Measurements from ENCODE around the gene FAM3C.

DNA sequence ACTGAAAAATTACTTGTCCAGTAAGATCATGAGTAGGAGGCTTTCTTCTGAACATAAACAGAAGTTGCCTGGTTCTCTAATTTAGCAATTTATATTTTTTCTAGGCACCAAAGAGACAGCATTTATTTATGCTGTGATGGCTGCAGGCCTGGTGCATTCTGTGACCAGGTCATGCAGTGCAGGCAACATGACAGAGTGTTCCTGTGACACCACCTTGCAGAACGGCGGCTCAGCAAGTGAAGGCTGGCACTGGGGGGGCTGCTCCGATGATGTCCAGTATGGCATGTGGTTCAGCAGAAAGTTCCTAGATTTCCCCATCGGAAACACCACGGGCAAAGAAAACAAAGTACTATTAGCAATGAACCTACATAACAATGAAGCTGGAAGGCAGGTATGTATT is 64.5 kb downstream of the FAM3C start:
- TF ChIP-seq, protein P1, sequence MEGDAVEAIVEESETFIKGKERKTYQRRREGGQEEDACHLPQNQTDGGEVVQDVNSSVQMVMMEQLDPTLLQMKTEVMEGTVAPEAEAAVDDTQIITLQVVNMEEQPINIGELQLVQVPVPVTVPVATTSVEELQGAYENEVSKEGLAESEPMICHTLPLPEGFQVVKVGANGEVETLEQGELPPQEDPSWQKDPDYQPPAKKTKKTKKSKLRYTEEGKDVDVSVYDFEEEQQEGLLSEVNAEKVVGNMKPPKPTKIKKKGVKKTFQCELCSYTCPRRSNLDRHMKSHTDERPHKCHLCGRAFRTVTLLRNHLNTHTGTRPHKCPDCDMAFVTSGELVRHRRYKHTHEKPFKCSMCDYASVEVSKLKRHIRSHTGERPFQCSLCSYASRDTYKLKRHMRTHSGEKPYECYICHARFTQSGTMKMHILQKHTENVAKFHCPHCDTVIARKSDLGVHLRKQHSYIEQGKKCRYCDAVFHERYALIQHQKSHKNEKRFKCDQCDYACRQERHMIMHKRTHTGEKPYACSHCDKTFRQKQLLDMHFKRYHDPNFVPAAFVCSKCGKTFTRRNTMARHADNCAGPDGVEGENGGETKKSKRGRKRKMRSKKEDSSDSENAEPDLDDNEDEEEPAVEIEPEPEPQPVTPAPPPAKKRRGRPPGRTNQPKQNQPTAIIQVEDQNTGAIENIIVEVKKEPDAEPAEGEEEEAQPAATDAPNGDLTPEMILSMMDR (IDR thresholded peaks at IDR 0.05; ENCODE audit: low read depth, low read length, missing input control): no peak
- TF ChIP-seq FOXA1 (IDR thresholded peaks at IDR 0.05) (no peak), NR2F2 (IDR thresholded peaks at IDR 0.05) (no peak), SP1 (IDR thresholded peaks at IDR 0.05) (no peak)
- TF ChIP-seq, protein P2, sequence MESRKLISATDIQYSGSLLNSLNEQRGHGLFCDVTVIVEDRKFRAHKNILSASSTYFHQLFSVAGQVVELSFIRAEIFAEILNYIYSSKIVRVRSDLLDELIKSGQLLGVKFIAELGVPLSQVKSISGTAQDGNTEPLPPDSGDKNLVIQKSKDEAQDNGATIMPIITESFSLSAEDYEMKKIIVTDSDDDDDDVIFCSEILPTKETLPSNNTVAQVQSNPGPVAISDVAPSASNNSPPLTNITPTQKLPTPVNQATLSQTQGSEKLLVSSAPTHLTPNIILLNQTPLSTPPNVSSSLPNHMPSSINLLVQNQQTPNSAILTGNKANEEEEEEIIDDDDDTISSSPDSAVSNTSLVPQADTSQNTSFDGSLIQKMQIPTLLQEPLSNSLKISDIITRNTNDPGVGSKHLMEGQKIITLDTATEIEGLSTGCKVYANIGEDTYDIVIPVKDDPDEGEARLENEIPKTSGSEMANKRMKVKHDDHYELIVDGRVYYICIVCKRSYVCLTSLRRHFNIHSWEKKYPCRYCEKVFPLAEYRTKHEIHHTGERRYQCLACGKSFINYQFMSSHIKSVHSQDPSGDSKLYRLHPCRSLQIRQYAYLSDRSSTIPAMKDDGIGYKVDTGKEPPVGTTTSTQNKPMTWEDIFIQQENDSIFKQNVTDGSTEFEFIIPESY (IDR thresholded peaks at IDR 0.05): no peak
- TF ChIP-seq, protein P3, sequence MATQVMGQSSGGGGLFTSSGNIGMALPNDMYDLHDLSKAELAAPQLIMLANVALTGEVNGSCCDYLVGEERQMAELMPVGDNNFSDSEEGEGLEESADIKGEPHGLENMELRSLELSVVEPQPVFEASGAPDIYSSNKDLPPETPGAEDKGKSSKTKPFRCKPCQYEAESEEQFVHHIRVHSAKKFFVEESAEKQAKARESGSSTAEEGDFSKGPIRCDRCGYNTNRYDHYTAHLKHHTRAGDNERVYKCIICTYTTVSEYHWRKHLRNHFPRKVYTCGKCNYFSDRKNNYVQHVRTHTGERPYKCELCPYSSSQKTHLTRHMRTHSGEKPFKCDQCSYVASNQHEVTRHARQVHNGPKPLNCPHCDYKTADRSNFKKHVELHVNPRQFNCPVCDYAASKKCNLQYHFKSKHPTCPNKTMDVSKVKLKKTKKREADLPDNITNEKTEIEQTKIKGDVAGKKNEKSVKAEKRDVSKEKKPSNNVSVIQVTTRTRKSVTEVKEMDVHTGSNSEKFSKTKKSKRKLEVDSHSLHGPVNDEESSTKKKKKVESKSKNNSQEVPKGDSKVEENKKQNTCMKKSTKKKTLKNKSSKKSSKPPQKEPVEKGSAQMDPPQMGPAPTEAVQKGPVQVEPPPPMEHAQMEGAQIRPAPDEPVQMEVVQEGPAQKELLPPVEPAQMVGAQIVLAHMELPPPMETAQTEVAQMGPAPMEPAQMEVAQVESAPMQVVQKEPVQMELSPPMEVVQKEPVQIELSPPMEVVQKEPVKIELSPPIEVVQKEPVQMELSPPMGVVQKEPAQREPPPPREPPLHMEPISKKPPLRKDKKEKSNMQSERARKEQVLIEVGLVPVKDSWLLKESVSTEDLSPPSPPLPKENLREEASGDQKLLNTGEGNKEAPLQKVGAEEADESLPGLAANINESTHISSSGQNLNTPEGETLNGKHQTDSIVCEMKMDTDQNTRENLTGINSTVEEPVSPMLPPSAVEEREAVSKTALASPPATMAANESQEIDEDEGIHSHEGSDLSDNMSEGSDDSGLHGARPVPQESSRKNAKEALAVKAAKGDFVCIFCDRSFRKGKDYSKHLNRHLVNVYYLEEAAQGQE (IDR thresholded peaks at IDR 0.05): no peak
- TF ChIP-seq, protein P4, sequence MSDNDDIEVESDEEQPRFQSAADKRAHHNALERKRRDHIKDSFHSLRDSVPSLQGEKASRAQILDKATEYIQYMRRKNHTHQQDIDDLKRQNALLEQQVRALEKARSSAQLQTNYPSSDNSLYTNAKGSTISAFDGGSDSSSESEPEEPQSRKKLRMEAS (IDR thresholded peaks at IDR 0.05): no peak
